HG02943 (cell line): ENCODE measurements around the gene FANCI.

ENCODE experiments used
- ATAC-seq: cut with Tn5 transposase; IDR thresholded peaks from one replicate; pipeline ENCODE4 v1.9.1; 2021; ENCODE audit warnings: mild to moderate bottlenecking, low read depth, moderate library complexity; ENCODE audit not compliant: unreplicated experiment

Gene FANCI

DNA sequence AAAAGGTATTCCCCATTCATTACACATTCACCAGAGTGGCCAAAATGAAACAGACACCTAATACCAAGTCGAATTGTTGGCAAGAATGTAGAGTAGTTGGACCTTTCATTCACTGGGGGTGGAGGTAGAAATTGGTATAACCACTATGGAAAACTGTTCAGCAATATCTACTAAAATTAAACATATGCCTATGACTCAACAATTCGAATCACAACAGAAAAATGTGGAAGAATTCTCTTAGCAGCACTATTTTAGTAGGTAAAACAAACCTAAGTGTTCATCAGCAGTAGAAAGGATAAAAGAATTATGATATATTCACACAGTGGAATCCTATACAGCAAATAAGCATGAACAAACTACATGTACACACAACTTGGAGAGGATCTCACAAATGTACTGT is 60.2 kb downstream of the FANCI start:
- ATAC-seq = no peak

DNA sequence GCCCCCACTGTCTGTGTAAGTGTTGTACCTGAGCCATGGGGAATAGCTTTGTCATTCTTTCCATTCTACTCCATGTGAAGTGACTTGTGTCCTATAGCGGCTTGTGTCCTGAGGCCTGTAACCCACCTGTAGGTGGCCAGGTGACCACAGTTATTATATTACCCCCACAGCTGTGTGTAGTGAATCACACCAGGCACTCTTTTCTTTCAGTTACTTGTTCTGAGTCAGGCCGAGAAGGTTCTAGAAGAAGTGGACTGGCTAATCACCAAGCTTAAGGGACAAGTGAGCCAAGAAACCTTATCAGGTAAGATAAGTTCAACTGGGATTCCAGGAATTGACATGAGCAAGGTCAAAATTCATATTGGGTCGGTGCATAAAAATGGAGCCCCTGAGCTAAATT is 61.6 kb downstream of the FANCI start:
- no peak for ATAC-seq

DNA sequence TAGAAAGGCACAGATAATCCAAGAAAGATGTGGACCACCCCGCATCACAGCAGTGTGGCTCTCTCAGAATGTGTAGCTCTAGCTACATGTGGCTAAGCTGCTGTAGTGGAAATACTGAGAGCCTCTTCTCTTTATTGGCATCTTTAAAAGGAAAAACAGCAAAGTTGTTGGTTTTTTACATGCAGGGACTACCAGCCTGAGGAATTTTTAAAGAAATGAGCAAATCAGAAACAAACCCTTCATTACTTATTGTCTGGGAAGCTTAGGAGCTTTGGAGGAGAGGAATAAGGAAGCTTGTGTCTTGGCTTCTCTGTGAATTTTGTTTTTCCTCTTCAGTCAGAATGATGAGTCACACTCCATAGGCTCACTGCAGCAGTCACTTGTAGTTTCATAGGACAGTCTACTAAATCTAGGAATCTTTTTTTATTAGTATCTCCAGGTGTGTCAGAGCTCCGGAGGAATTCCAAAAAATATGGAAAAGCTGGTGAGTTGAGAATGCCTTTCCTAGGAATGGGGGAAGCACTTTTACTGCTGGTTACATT is 63.3 kb downstream of the FANCI start:
- ATAC-seq = no peak

DNA sequence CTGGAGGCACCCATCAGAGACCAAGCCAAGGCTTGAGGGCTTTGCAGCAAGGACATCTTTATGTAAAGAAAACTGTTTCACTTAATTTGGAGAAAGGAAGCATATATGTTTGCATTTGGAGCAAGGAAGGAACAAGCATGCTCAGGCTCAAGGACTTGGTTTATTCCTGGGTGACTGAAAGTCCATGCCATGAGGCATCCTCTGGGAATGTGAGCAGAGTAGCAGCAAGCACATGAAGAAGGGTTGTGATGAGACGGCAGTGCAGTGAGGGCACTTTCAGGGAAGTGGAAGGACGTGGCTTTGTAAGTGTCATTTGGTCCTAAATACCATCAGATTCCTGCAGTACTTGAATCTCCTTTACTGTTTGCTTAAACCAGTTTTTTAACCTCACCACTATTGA is 64.0 kb downstream of the FANCI start:
- ATAC-seq = no peak

DNA sequence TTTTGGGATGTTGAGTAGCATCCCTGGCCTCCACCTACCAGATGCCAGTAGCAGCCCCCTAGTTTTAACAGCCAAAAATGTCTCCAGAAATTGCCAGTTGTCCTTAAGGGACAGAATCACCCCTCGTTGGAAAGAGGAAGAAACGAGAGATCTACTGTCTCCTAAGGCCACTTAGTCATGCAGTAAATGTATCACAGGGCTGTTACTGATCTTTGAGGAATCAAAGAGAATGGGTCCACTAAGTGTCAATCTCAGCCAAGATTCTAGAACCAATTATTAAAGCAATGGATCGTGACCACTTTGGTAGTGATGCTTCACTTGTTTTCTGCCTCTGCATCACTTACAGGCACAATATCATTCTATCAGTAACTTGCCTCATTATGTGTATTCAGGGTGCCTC is 64.5 kb downstream of the FANCI start:
- ATAC-seq = no peak

DNA sequence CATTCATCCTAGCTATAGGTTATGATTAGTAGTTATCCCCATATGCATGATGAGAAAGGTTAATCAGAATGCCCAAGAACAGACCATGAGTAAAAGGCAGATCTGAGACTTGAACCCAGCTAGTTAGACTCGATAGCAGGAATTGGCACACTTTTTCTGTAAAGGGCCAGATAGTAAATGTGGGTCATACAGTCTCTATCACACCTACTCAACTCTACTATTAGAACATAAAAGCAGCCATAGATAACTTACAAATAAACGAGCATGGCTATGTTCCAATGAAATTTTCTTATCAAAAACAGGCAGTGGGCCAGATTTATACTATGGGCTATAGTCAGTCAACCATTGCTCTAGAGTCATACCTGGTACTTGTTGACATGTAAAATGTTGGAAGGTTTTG is 66.2 kb downstream of the FANCI start:
- ATAC-seq = no peak

DNA sequence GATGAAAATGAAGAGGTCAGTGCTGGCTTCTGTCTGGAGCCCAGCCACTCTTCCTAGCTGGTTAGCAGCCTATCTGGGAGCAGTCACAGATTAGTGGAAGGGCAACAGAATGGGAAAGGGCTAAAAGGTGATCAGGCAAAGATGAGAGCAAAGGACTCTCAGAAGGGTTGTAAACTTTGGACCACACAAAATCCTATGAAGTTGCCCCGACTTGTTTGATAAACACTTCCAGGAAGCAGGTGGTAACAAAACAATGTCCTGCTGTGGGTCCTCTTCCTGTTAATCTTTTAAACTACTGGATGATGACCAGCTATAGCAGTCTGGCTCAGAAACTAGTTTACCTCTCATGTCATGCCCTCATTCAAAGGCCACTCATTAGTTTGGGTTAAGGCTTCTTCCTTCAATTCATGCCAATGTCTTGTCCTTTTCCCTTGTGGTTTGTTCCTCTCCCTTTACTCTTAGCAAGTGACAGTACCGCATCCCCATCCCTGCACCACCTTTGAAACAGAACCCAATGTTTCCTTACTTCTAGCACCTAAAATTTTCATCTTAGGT is 71.7 kb downstream of the FANCI start:
- no peak for ATAC-seq

DNA sequence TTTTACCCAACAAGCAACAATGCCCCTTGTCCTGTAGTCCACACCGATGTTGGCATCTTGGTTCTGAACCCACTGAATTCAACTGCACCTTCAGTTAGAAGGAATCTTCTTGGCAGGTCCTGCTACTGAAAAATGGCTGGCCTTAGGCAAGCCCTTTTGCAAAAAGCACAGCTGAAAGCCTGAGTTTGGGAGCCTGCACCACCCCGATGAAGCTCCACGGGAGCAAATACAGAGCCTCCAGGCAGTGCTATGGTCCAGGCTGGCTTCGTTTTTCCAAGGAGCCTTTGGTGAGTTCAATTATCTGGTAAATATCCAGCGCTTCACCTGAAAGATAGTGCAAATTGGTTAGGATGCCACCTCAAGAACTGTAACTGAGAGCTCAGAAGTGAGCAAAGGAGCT is 72.7 kb downstream of the FANCI start:
- no peak for ATAC-seq

DNA sequence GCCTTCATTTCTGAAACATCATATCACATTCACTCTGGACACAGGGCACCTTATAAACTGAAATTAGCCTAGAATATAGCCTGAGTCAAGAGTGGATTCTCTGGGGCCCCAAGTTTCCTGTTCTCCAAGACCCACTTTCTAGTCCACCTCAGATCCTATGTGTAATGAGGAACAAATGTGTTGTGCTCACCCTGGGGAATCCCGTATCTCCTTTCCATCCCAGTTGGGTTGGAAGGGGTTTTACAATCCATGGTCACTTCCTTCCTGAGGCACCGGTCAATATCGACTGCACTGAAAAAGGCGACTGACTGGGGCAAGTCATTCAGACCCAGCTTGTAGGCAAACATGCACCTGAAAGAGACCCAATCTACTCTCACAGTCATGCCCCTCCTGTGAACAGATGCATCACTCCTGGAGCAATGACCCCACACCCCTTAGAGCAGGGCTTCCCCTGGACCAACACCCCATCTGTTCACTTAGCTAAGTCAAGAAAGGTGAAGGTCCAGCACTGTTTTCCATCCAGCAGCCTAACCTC is 73.5 kb downstream of the FANCI start:
- no peak for ATAC-seq

DNA sequence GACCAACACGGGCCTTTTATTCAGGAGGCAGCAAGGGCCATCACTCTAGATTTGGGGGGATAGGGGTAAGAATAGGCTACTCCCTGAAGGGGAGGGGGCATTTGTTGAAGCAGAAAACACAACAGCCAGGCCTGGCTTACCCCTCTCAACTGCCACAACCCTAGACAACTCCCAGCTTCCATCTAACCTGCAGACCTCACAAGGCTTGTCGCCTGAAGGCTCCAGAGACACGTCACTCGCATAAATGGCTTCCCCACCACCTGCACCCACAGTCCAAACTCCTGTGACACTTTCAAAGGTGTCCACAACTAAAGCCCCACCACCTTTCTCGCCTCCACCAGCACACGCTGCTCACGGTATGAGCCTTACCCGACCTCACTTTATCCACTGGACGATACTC is 75.9 kb downstream of the FANCI start:
- no peak for ATAC-seq

DNA sequence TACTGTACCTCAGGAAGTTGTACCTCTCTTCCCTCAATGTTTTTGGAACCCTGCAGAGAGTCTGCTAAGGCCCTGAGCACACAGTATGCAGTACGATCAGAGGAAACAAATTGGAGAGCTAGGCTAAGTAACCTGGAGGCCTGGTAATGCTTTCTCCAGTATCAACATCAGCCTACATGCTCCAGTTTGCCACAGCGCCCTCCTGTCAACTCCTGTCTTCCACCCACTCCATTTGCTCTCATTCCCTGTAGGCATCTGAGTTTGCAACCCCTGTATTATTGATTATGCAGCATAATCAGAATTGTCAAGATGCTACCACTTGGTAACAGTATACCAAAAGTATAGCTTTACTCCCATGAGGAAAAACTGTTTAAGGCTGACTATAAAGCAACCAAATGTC is 76.4 kb downstream of the FANCI start:
- ATAC-seq = no peak

DNA sequence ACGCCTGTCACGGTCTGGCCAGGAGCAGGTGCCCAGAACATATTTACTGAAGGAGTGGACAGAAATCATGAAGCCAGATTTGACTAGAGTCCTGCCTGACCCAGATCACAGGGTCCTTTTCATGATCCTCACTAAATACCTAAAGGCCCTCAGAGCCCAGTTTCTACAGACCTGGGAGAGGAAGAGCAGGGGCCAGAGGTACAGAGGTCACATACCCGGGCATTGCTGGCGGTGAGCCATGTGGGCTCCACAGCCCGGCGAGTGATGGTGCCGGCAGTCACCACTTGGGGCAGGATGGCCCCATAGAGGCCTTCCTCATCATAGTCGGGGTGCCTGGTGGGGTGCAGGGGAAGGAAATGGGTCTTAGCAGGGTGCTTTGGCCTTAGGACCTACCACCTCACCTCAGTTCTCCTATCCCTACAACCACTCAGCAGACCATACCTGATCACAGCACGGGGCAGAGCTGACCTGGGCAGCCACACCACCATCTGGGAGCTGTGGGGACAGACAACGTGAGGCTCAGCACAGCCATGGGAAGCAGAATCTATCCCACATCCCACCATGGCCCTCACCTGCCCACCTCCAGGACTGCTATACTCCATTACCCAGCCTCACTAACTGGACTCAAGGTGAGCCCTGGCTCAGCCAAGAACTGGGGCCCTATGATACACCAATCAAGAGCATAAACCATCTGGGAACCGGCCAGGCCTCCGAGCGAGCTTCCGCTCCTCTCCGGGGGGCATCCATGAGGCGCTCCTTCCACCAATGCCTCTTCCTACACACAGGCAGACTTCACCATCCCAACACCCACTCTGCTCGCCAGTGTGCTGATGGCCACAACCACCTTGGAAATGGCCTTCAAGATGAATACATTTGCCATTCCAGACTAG is 78.0 kb downstream of the FANCI start:
- ATAC-seq = no peak

DNA sequence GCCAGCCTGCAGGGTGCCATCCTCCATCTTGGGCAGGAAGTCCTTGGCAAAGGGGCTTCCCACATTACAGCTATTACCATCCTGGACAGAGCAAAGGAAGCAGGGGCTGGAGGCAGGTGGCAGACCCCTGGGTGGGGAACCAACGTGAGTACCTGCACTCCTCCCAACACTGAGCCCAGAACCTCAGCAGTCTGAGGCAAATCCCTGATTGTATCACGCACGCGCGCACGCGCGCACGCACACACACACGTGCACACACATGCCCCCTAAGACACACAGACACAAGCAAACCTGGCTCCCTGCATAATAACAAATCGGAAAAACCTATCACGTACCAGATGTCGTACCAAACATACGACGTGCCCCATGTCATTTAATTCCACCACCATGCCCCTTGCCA is 79.0 kb downstream of the FANCI start:
- ATAC-seq = no peak

DNA sequence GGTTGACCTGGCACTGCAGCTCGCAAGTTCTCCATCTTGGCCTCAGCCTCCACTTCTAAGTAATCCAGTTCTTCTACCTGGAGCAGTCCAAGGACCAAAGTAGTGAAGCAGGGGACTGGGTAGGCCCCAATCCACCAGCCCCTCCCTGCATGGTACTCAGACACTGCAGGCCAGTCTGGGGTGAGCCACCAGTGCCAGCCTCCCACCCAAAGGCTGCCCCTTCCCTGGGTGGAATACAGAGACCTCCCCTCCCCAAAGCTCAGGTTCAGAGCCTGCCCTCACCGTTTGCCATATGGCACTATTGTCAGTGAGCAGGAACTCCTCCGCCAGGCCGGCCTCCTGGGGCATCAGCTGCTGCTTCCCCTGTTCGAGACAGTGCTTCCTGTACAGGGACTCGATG is 80.0 kb downstream of the FANCI start:
- no peak for ATAC-seq

DNA sequence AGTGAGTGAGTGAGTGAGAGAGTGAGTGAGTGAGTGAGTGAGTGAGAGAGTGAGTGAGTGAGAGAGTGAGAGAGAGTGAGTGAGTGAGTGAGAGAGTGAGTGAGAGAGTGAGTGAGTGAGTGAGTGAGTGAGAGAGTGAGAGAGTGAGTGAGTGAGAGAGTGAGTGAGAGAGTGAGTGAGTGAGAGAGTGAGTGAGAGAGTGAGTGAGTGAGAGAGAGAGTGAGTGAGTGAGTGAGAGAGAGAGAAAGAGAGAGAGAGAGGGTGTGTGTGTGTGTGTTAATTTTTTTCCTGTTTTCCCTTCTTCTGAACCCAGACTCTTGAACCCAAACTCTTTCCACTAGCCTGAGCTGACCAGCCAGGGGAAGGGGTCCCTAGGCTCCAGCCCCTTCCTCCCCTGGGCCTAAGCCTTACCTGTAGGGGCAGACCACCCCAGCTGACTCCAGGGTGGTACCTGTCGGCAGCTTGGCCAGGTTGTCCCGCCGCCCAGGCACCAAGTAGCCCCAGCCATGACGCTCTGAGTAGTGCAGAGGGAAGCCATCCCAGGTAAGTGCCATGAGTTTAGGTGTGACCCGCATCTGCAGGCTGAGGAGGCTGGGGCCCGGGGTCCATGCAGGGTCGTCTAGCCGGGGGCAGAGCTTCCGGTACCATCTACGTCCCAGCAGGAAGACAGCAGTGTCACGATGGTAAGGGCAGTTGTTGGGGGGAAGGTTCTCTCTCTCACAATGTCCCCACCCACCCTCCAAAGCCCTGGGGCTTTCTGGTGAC is 81.4 kb downstream of the FANCI start:
- no peak for ATAC-seq

DNA sequence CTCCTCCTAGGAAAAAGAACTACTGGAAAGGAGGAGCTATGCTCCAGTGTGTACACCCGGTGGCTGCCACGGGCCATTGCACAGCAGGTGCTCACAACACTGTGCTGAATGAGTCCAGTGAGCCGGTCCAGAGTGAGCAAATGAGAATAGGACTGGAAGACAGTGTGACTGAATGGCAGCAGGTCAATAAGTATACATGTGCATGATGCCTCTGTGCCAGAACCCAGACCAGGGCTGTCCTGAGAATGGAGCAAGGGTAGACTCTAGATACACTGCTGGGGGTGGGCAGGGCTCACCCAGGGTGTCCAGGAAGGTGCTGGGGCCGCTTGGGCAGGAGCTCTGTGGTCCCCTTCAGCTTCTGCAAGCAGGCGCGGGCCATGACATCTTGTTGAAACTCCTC is 82.5 kb downstream of the FANCI start:
- ATAC-seq = no peak

DNA sequence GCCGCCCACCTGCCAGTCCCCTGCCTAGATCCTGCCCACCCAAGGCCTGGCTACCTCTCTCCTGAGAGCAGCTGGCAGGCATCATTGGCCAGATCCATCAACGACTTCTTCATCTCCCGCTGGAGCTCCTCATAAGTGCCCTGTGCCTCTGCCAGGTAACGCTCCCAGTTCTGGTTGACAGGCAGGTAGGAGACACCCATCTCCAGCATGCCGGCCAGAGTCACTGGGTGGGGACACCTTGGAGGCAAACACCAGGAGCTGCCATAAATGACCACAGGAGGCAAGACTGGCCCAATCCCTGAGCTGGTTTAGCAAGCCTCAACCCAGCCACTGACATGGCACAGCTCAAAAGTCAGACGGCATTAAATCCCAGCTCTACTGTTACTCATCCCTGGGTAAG is 83.3 kb downstream of the FANCI start:
- ATAC-seq = no peak

DNA sequence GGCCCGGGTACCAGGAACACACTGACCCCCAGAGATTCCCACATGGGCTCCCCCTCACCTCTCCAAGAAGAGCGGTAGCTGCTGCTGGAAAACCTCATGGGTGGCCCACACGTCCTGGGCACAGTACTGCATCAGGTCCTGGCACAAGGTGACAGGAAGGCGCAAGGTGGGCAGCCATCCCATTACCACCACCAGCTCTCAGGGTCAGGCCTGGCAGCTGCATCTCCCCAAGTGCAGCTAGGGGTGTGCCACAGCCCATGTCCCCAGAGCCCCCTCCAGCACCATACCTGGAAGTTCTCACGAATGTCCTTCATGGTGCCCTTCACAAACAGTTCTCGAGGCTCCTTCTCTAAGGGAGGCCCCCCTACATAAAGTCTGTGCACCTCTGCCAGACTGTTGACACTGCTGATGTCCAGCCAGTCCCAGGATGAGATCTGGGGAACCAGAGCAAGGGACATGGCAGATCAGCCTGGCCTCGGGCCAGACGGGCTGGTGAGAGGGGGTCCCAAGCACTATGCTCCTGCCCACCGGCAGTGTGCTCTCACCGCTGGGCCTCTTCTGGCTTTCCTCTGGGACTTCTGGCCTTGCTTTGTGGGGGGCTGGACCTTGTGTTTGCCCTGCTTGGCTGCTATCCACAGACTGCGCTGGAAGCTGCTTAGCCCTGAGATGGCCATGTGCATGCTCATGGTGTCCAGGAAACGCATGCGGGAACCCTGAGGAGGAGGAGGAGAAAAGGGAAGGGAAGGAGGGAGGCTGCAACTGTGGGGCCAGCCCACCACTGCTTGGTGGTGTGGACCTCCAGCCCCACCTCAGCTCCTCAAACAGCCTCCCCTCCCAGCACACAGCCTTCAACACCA is 84.8 kb downstream of the FANCI start:
- no peak for ATAC-seq

DNA sequence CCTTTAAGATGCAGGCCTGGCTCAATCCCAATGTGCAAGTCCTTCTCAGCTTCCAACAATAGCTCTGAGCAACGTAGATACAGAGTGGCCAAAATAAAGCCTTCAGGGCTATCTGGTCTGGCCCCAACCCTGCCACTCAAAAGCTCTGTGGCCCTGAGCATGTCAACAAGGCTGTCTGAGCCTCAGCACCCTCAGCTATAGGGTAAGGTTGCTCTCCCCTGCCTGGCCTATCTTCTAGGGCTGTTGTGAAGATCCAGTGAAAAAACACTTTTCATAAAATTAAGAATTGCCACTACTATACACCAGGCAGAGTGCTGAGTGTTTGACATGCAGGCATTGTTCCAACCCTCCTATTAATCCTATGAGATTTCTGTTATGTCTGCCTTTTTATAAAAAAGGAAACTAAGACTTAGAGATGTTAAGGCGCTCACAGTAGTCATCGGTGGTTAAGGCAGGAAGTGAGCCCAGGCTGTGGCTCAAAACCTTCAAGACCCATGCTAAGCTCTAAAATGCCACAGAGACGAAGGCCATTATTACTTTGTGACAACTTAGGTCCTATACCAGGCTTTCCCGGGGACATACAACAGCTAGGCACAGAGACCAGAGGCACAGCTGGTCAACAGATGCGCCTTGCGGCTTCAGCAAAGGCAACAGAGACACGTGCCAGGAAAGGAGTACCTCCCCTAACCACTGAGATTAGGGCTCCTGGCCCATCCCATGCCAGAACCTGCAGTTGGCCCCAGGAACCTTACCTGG is 85.7 kb downstream of the FANCI start:
- no peak for ATAC-seq
